ENCODE data around the gene KLHL20.
"Not testable (repeated sequence)": the region's sequence is repeated elsewhere in the genome, so short reads cannot be mapped to it uniquely, and the experiment has no call there.

Gene KLHL20

GRCh38 chr1:173714759-173715537 lies at the start of gene KLHL20:
Gene KLHL20 (plus strand): TSS chr1:173714981. CDS start chr1:173716044, 1,063 bp downstream.
- peak; percentile 91 for DNase-seq

- no peak for DNase-seq
Measured at GRCh38 chr1:173666646-173667045, 48.1 kb upstream of the KLHL20 start.

- DNase-seq, result peak; percentile 47
Measured at GRCh38 chr1:173669491-173669941, 45.3 kb upstream of the KLHL20 start, which contains the start of gene ANKRD45. Gene ANKRD45 (minus strand): TSS chr1:173669851. CDS start chr1:173659418, 10,433 bp downstream.

- DNase-seq, result not testable (repeated sequence)
Measured at GRCh38 chr1:173674496-173674895, 40.3 kb upstream of the KLHL20 start.

GRCh38 chr1:173680152-173680551 lies 34.6 kb upstream of the KLHL20 start:
- not testable (repeated sequence) for DNase-seq

- DNase-seq, result no peak
Measured at GRCh38 chr1:173682184-173682583, 32.6 kb upstream of the KLHL20 start.

- DNase-seq, result not testable (repeated sequence)
Measured at GRCh38 chr1:173683838-173684237, 30.9 kb upstream of the KLHL20 start.

GRCh38 chr1:173685121-173685520 lies 29.7 kb upstream of the KLHL20 start:
- not testable (repeated sequence) for DNase-seq

- no peak for DNase-seq
Measured at GRCh38 chr1:173688300-173688699, 26.5 kb upstream of the KLHL20 start.

GRCh38 chr1:173693238-173693637 lies 21.5 kb upstream of the KLHL20 start:
- no peak for DNase-seq

- not testable (repeated sequence) for DNase-seq
Measured at GRCh38 chr1:173701299-173701698, 13.5 kb upstream of the KLHL20 start.

GRCh38 chr1:173702736-173703135 lies 12.0 kb upstream of the KLHL20 start:
- no peak for DNase-seq

GRCh38 chr1:173705117-173705516 lies 9.7 kb upstream of the KLHL20 start:
- no peak for DNase-seq

GRCh38 chr1:173708787-173709186 lies 6.0 kb upstream of the KLHL20 start:
- no peak for DNase-seq

GRCh38 chr1:173714441-173714758 lies 381 bp upstream of the KLHL20 start:
- no peak for DNase-seq

GRCh38 chr1:173715538-173715844 lies 710 bp downstream of the KLHL20 start:
- DNase-seq, result no peak

- no peak for DNase-seq
Measured at GRCh38 chr1:173717238-173717637, 2.5 kb downstream of the KLHL20 start.

- DNase-seq, result not testable (repeated sequence)
Measured at GRCh38 chr1:173731331-173731730, 16.6 kb downstream of the KLHL20 start.

- DNase-seq, result no peak
Measured at GRCh38 chr1:173733912-173734311, 19.1 kb downstream of the KLHL20 start.

- DNase-seq, result not testable (repeated sequence)
Measured at GRCh38 chr1:173736104-173736503, 21.3 kb downstream of the KLHL20 start.

- no peak for DNase-seq
Measured at GRCh38 chr1:173742203-173742886, 27.6 kb downstream of the KLHL20 start.

- DNase-seq, result no peak
Measured at GRCh38 chr1:173744651-173745050, 29.9 kb downstream of the KLHL20 start.

- DNase-seq, result no peak
Measured at GRCh38 chr1:173749137-173749536, 34.4 kb downstream of the KLHL20 start.

- no peak for DNase-seq
Measured at GRCh38 chr1:173753830-173754229, 39.0 kb downstream of the KLHL20 start.
